GM11168 (cell line): Measurements from ENCODE around the gene RAB12.
"Not testable (repeated sequence)": the region's sequence is repeated elsewhere in the genome, so short reads cannot be mapped to it uniquely, and the experiment has no call there.

Source experiments
- in situ Hi-C: fragments of 300-500 bp; cut with MboI; formaldehyde crosslinking; loops from one replicate; pipeline ENCODE4 v1.12.0; 2022; ENCODE audit warnings: low sequenced_read_pairs; ENCODE audit not compliant: unreplicated experiment

Gene RAB12

GRCh38 chr18:8610459-8610851 is 1.2 kb downstream of the RAB12 start:
- in situ Hi-C loops: no loop called here

- in situ Hi-C loops: no loop called here
Measured at GRCh38 chr18:8611916-8612576, 2.8 kb downstream of the RAB12 start.

- in situ Hi-C loops: no loop called here
Measured at GRCh38 chr18:8614875-8615274, 5.6 kb downstream of the RAB12 start.

GRCh38 chr18:8615397-8616027 is 6.3 kb downstream of the RAB12 start:
- in situ Hi-C loops: no loop called here

GRCh38 chr18:8616028-8616401 is 6.8 kb downstream of the RAB12 start:
- in situ Hi-C loops: no loop called here

GRCh38 chr18:8617907-8618306 is 8.7 kb downstream of the RAB12 start:
- in situ Hi-C loops: no loop called here

GRCh38 chr18:8619041-8619440 is 9.8 kb downstream of the RAB12 start:
- in situ Hi-C loops: no loop called here

GRCh38 chr18:8619835-8620577 is 10.8 kb downstream of the RAB12 start:
- in situ Hi-C loops: no loop called here

- in situ Hi-C loops: no loop called here
Measured at GRCh38 chr18:8620845-8621244, 11.6 kb downstream of the RAB12 start.

- in situ Hi-C loops: not testable (repeated sequence)
Measured at GRCh38 chr18:8622625-8623024, 13.4 kb downstream of the RAB12 start.

- in situ Hi-C loops: no loop called here
Measured at GRCh38 chr18:8623549-8624106, 14.4 kb downstream of the RAB12 start.

- in situ Hi-C loops: no loop called here
Measured at GRCh38 chr18:8625461-8626092, 16.3 kb downstream of the RAB12 start.

- in situ Hi-C loops: no loop called here
Measured at GRCh38 chr18:8626414-8627106, 17.3 kb downstream of the RAB12 start.

GRCh38 chr18:8627107-8627472 is 17.9 kb downstream of the RAB12 start:
- in situ Hi-C loops: no loop called here

- in situ Hi-C loops: no loop called here
Measured at GRCh38 chr18:8627540-8627939, 18.3 kb downstream of the RAB12 start.

- in situ Hi-C loops: no loop called here
Measured at GRCh38 chr18:8629602-8630001, 20.4 kb downstream of the RAB12 start.

- in situ Hi-C loops: no loop called here
Measured at GRCh38 chr18:8630546-8630945, 21.3 kb downstream of the RAB12 start.

GRCh38 chr18:8631265-8631664 is 22.0 kb downstream of the RAB12 start:
- in situ Hi-C loops: no loop called here

GRCh38 chr18:8632386-8632785 is 23.1 kb downstream of the RAB12 start:
- in situ Hi-C loops: no loop called here

GRCh38 chr18:8634508-8634907 is 25.3 kb downstream of the RAB12 start:
- in situ Hi-C loops: no loop called here
